ENCODE results near the gene NXPH3.

DNA sequence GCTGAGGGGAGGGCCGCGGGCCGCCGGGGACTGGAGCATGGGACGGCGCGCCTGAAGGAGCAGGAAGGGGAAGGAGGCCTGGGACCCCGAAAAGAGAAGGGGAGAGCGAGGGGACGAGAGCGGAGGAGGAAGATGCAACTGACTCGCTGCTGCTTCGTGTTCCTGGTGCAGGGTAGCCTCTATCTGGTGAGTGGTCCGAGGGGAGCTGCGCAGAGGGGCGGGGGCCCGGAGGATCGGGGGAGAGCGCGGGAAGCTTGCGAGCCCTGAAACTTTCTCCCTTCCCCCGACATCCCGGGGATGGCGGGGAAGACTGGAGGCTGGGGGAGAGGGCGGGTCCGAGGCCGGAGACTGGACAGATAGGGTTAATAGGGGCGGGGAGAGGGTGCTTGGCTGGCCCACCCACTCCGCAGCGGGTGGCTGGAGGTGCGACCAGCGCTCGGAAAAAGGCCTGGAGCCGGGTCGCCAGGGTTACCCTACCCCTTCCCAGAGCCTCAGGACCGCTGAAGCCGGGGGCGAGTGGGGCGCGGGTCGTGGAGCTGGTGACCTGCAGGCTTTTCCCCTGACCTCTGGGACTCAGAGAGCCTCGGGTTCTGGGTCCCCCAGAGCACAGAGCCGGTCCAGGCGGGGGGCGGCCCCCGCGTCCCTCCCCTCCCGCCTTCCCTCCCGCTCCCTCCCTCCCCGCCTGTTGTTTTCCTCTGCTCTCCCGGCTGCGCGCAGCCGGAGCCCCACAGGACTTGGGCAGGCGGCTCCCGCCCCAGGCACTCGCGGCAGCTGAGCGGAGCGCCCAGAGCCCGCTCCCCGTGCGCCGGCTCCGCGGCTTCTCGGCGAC lies 631 bp downstream of the NXPH3 start:
- TF ChIP-seq, protein P1, sequence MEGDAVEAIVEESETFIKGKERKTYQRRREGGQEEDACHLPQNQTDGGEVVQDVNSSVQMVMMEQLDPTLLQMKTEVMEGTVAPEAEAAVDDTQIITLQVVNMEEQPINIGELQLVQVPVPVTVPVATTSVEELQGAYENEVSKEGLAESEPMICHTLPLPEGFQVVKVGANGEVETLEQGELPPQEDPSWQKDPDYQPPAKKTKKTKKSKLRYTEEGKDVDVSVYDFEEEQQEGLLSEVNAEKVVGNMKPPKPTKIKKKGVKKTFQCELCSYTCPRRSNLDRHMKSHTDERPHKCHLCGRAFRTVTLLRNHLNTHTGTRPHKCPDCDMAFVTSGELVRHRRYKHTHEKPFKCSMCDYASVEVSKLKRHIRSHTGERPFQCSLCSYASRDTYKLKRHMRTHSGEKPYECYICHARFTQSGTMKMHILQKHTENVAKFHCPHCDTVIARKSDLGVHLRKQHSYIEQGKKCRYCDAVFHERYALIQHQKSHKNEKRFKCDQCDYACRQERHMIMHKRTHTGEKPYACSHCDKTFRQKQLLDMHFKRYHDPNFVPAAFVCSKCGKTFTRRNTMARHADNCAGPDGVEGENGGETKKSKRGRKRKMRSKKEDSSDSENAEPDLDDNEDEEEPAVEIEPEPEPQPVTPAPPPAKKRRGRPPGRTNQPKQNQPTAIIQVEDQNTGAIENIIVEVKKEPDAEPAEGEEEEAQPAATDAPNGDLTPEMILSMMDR (IDR thresholded peaks at IDR 0.05; ENCODE audit: low read depth, low read length), result no peak
- TF ChIP-seq, protein P2, sequence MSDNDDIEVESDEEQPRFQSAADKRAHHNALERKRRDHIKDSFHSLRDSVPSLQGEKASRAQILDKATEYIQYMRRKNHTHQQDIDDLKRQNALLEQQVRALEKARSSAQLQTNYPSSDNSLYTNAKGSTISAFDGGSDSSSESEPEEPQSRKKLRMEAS (IDR thresholded peaks at IDR 0.05; ENCODE audit: low read depth, low read length), result no peak
